Sigmoid colon (tissue), 4 donors: Measurements from ENCODE around the gene SMIM45.

Experiments used
- POLR2A ChIP-seq, 2 donors: fragments of 450-650 bp; IDR thresholded peaks; one replicate each; pipeline ENCODE4 v1.6.1; 2016; ENCODE audit warnings: antibody characterized with exemption in 2 of 2, mild to moderate bottlenecking in 2 of 2, moderate library complexity in 2 of 2
- POLR2AphosphoS5 ChIP-seq, 4 donors: sonication (generic); formaldehyde crosslinking; IDR thresholded peaks; one replicate each; pipeline ENCODE4 v1.6.1; 2017; ENCODE audit warnings: antibody characterized with exemption in 4 of 4
- TF ChIP-seq, protein P1 (sequence below), 4 experiments: fragments of 450-650 bp in 3 of 4; fragments of 200-600 bp in 1 of 4; IDR thresholded peaks; one replicate each; pipeline ENCODE4 v1.5.1; 2016 to 2019; ENCODE audit warnings: antibody characterized with exemption in 4 of 4, mild to moderate bottlenecking in 3 of 4, moderate library complexity in 2 of 4

DNA sequence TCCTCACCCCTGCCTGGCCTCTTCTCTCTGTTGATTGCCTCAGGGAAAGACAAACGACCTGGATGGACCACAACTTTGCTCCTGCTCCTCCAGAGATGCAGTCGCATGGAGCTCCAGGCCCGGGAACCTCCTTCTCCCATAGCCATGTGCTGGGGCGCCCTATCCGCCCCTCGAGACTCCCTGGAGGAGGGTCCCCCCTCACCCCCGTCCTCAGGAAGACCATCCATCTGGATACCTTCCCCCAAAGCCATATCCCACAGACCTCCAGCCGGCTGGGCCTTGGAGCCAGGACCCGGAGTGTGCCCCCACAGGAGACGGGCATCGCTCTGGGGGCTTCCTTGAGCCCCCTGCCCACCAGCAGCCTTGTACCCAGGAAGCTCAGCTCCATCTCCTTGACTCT is 19.5 kb downstream of the SMIM45 start:
- TF ChIP-seq POLR2AphosphoS5 (IDR thresholded peaks at IDR 0.05): no peak
- TF ChIP-seq, protein P1, sequence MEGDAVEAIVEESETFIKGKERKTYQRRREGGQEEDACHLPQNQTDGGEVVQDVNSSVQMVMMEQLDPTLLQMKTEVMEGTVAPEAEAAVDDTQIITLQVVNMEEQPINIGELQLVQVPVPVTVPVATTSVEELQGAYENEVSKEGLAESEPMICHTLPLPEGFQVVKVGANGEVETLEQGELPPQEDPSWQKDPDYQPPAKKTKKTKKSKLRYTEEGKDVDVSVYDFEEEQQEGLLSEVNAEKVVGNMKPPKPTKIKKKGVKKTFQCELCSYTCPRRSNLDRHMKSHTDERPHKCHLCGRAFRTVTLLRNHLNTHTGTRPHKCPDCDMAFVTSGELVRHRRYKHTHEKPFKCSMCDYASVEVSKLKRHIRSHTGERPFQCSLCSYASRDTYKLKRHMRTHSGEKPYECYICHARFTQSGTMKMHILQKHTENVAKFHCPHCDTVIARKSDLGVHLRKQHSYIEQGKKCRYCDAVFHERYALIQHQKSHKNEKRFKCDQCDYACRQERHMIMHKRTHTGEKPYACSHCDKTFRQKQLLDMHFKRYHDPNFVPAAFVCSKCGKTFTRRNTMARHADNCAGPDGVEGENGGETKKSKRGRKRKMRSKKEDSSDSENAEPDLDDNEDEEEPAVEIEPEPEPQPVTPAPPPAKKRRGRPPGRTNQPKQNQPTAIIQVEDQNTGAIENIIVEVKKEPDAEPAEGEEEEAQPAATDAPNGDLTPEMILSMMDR (IDR thresholded peaks at IDR 0.05): no peak
- TF ChIP-seq POLR2A (IDR thresholded peaks at IDR 0.05): no peak
